Gastroesophageal sphincter (tissue), 4 donors: ENCODE measurements around the gene ABHD17C. TPM values are rescaled to one million over a fixed set of nuclear protein-coding genes. Genes with fewer than 3 reads are reported as not detected.

ENCODE experiments used
- ATAC-seq: fragments of 150-250 bp; one replicate; pipeline ENCODE4 v1.9.1; 2016; ENCODE audit warnings: mild to moderate bottlenecking, moderate library complexity
- H3K27ac ChIP-seq, 4 donors: fragments of 200-600 bp; sonication (generic) in 3 of 4; 1 replicate in 3 of 4; 2 replicates in 1 of 4; pipeline ENCODE4 v1.5.1; 2016 to 2019
- H3K27me3 ChIP-seq: fragments of 200-600 bp; sonication (generic); one replicate; pipeline ENCODE4 v1.5.1; 2019
- H3K36me3 ChIP-seq, 2 donors: fragments of 200-600 bp; sonication (generic); one replicate each; pipeline ENCODE4 v1.5.1; 2019; ENCODE audit warnings: control low read depth in 1 of 2
- H3K4me1 ChIP-seq, 3 donors: fragments of 200-600 bp; sonication (generic); 1 replicate in 2 of 3; 2 replicates in 1 of 3; pipeline ENCODE4 v1.5.1; 2016 to 2019; ENCODE audit warnings: control low read depth in 2 of 3
- H3K4me3 ChIP-seq, 2 donors: fragments of 200-600 bp; sonication (generic); one replicate each; pipeline ENCODE4 v1.5.1; 2019; ENCODE audit warnings: mild to moderate bottlenecking in 1 of 2, moderate library complexity in 1 of 2
- H3K9me3 ChIP-seq, 3 donors: fragments of 200-600 bp; sonication (generic); one replicate each; pipeline ENCODE4 v1.5.1; 2017 to 2019; ENCODE audit warnings: control low read depth in 2 of 3
- EP300 ChIP-seq: sonication (generic); formaldehyde crosslinking; IDR thresholded peaks from one replicate; pipeline ENCODE4 v1.6.1; 2017; ENCODE audit warnings: antibody characterized with exemption, mild to moderate bottlenecking
- POLR2A ChIP-seq, 2 donors: fragments of 450-650 bp; IDR thresholded peaks; one replicate each; pipeline ENCODE4 v1.6.1; 2017; ENCODE audit warnings: antibody characterized with exemption in 2 of 2, mild to moderate bottlenecking in 2 of 2, moderate library complexity in 1 of 2
- POLR2AphosphoS5 ChIP-seq: sonication (generic); formaldehyde crosslinking; IDR thresholded peaks from one replicate; pipeline ENCODE4 v1.6.1; 2017; ENCODE audit warnings: antibody characterized with exemption
- WGBS, 2 donors: methylation state at CpG; one replicate each; pipeline ENCODE4 v1.1.5; 2018; ENCODE audit warnings: low coverage in 1 of 2; 5-methylcytosine and 5-hydroxymethylcytosine counted together
- total RNA-seq, 4 donors: library from RNA; depleted of rRNA; stranded (reverse); fragments of >200 nt; gene quantifications; one replicate each; pipeline ENCODE4 v1.1.0, GENCODE V29; 2016
- TF ChIP-seq, protein P1 (sequence below), 4 experiments: fragments of 200-600 bp in 2 of 4; fragments of 450-650 bp in 2 of 4; sonication (generic) in 1 of 4; IDR thresholded peaks; one replicate each; pipeline ENCODE4 v1.5.1; 2017 to 2019; ENCODE audit warnings: antibody characterized with exemption in 4 of 4, mild to moderate bottlenecking in 2 of 4, moderate library complexity in 2 of 4

ABHD17C gene
- total RNA-seq, 4 donors from 2014 or later = 1.4 to 5.4 (median 3.5) TPM

DNA sequence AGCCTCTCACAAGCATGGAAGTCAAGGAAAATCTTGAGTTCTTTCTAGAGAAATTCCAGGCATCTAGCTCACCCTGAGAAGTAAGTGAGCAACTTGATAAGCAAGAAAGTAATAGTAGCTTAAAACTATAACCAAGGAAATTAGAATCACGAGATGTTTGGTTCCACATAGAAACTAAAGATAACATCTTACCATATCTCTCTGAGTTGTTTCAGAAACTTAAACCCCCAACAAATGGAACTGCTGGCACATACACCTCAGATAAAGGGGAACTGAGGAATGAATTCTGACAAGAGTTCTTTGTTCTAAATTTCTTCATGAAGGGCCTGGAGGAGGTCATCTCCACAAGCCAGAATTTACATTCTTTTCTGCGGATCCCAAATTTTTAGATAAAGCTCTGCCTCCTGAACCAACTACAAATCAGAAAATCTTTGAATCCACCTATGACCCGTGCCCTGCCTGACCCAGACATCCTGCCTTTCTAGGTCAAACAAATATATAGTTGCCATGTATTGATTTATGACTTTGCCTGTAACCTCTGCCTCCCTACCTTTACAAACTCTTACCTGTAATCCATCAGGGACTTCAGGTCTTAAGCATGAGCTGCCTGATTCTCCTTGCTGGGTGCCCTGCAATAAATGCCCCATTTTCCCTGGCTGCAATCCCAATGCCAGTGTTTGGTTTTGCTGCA is 26.4 kb upstream of the ABHD17C start:
- 73 to 83% methylated on average over 3 of the region's 3 CpGs for WGBS, 2 donors
- TF ChIP-seq POLR2A (IDR thresholded peaks at IDR 0.05) = no peak
- no peak for TF ChIP-seq EP300
- TF ChIP-seq, protein P1, sequence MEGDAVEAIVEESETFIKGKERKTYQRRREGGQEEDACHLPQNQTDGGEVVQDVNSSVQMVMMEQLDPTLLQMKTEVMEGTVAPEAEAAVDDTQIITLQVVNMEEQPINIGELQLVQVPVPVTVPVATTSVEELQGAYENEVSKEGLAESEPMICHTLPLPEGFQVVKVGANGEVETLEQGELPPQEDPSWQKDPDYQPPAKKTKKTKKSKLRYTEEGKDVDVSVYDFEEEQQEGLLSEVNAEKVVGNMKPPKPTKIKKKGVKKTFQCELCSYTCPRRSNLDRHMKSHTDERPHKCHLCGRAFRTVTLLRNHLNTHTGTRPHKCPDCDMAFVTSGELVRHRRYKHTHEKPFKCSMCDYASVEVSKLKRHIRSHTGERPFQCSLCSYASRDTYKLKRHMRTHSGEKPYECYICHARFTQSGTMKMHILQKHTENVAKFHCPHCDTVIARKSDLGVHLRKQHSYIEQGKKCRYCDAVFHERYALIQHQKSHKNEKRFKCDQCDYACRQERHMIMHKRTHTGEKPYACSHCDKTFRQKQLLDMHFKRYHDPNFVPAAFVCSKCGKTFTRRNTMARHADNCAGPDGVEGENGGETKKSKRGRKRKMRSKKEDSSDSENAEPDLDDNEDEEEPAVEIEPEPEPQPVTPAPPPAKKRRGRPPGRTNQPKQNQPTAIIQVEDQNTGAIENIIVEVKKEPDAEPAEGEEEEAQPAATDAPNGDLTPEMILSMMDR (IDR thresholded peaks at IDR 0.05) = no peak
- no peak for TF ChIP-seq POLR2AphosphoS5
- no peak for ATAC-seq

DNA sequence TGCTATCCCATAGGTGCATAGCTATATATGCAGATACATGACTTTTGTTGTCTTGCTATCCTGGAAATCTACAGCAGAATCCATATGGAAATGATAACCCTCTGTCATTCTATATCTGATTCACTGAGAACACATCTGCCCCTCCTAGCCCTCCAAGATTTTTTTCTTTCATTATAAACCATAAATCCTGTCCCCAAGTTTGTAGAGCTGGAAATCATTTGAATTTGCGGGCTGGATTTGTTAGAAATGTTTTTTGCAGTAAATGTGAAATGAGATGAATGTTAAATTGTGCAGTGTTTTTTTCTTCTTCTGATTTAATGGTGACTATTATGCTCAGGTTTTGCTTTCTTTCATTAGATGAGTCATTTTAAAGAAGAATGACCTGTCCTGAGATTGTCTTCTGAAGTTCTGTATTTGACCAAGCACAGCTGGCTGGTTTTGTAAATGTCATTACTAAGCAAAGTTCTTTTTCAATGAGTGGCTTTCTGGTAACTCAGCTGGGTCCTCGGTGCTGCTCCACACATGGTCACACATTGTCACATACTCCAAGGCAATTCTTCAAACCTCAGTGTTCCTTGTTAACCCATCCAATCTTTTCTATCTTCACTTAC is 25.3 kb upstream of the ABHD17C start:
- TF ChIP-seq POLR2AphosphoS5 (no peak), EP300 (no peak)
- TF ChIP-seq, protein P1 (IDR thresholded peaks at IDR 0.05) = no peak
- Histone ChIP-seq H3K4me1 (no peaks in the 10 kb centered on the region), H3K9me3 (peaks cover 0 to 7% (median 0%) of the 10 kb centered on the region in 3 donors), H3K27me3 (no peaks in the 10 kb centered on the region), H3K36me3 (no peaks in the 10 kb centered on the region), H3K4me3 (no peak overlapping the region), H3K27ac (no peak overlapping the region)
- no peak for ATAC-seq
- WGBS, 2 donors = 55 to 63% methylated on average over 2 of the region's 2 CpGs

More for the DNA sequence above, 26.4 kb upstream of the ABHD17C start:
- Histone ChIP-seq H3K4me3 (no peak overlapping the region), H3K27me3 (no peaks in the 10 kb centered on the region), H3K27ac (no peak overlapping the region), H3K4me1 (no peaks in the 10 kb centered on the region), H3K9me3 (peaks cover 0 to 7% (median 0%) of the 10 kb centered on the region in 3 donors), H3K36me3 (no peaks in the 10 kb centered on the region)

DNA sequence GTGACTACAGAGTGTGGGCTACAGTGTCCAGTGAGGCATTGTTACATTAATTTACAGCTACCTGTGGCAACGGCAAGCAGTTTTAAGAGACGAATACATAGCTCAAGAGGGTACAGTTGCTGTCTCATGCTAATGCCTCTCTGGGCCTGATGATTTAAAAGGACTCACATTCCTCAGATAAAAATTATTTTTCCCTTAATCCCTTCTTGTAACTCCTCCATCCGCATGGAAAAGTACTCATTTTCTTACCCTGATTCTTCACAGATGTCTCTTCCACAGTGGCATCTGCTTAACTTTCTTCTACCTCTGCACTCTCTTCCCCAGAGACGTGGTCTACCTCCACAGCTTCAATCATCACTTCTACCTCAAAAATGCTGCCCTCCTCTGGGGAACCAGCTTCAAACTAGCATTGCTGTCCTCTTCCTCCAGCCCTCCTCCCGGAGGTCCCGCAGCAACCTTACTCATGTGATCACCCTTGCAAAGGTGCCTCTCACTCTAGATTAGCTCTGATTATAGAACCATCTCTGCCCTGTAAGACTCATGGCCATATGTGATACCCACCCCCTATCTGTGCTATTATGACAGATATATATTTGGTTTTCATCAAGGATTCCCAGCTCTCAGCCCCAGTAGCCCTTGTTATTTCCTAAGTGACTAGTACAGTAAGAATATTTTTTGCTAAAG is 21.4 kb upstream of the ABHD17C start:
- TF ChIP-seq POLR2AphosphoS5 = no peak
- TF ChIP-seq, protein P1 (IDR thresholded peaks at IDR 0.05) = no peak
- TF ChIP-seq POLR2A (IDR thresholded peaks at IDR 0.05) = no peak
- TF ChIP-seq EP300 = no peak
- H3K27ac ChIP-seq = no peak overlapping the region
- peaks cover 0 to 7% (median 0%) of the 10 kb centered on the region in 3 donors for H3K9me3 ChIP-seq
- H3K4me1 ChIP-seq = no peaks in the 10 kb centered on the region
- no peak for ATAC-seq
- no peaks in the 10 kb centered on the region for H3K36me3 ChIP-seq
- H3K4me3 ChIP-seq = no peak overlapping the region
- WGBS, 2 donors = 63 to 82% methylated on average over 3 to 6 of the region's 6 CpGs
- peaks cover 4% of the 10 kb centered on the region for H3K27me3 ChIP-seq

DNA sequence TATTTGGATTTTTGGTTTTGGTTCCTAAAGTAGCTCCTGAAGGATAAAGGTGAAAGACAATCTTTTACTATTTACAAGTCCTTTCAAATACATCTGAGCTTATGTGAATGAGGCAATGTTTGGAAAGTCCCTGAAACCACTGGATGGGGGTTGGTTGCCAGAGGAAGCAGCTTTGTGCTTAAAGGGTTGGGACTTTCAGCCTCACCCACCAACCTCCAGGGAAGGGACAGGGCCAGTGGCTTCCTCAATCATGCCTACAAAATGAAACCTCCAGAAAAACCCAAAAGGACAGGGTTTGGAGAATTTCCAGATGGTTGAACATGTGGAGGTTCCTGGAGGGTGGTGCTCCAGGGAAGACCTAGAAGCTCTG is 20.9 kb upstream of the ABHD17C start:
- Histone ChIP-seq H3K4me3 (no peak overlapping the region), H3K4me1 (no peaks in the 10 kb centered on the region), H3K27ac (no peak overlapping the region), H3K27me3 (peaks cover 4% of the 10 kb centered on the region), H3K36me3 (no peaks in the 10 kb centered on the region), H3K9me3 (peaks cover 0 to 7% (median 0%) of the 10 kb centered on the region in 3 donors)
- TF ChIP-seq EP300 (no peak), POLR2AphosphoS5 (no peak), POLR2A (IDR thresholded peaks at IDR 0.05) (no peak)
- TF ChIP-seq, protein P1 (IDR thresholded peaks at IDR 0.05) = no peak
- no peak for ATAC-seq

DNA sequence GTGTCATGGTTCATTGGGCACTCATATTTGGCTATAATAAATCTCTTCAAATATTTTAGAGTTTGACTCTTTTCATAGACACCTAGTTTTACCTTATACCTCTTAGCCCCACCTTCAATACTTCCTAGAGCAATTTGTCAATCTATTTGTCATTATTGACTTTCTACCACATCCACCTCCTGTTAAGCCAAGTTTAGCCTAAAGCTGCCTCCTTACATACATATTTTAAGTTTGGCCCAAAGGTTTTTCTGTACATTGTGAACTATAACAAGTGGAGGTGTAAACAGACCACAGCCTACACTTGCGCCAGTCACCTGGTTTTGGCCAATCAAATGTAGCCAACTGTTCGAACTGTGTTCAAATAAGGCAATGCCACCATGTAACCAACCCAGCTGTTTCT is 18.1 kb upstream of the ABHD17C start:
- Histone ChIP-seq H3K4me3 (no peak overlapping the region), H3K36me3 (no peaks in the 10 kb centered on the region), H3K9me3 (no peaks in the 10 kb centered on the region), H3K27me3 (peaks cover 4% of the 10 kb centered on the region), H3K27ac (no peak overlapping the region), H3K4me1 (peaks cover 0 to 8% (median 0%) of the 10 kb centered on the region in 3 donors)
- ATAC-seq = no peak
- TF ChIP-seq POLR2A (IDR thresholded peaks at IDR 0.05) (no peak), EP300 (no peak), POLR2AphosphoS5 (no peak)
- TF ChIP-seq, protein P1 (IDR thresholded peaks at IDR 0.05) = no peak
- WGBS, 2 donors = 80 to 83% methylated on average over 1 to 2 of the region's 2 CpGs
